ENCODE measurements around the gene YY1.

GRCh38 chr14:100221533-100222223 lies 17.3 kb upstream of the YY1 start:
- TF ChIP-seq POLR2AphosphoS5 (IDR thresholded peaks at IDR 0.05; ENCODE audit: borderline replicate concordance, low read depth, low read length): no peak; the same call in 1 of the 2 replicates
- TF ChIP-seq EZH2 (IDR thresholded peaks at IDR 0.05): no peak
- no peak for TF ChIP-seq FOXP2 (optimal IDR thresholded peaks at IDR 0.05; ENCODE audit: control extremely low read depth, extremely low read length, insufficient read depth)

All from SK-N-MC (cell line).